ACC112 (cell line): ENCODE data around the gene PIK3IP1.
A peak's percentile ranks its signal among the peaks of the same experiment; 100 is the strongest.
"Not testable (repeated sequence)": the region's sequence is repeated elsewhere in the genome, so short reads cannot be mapped to it uniquely, and the experiment has no call there.

Source experiments
- H2AFZ ChIP-seq: fragments of 200-600 bp; sonication (generic); one replicate; pipeline ENCODE4 v1.6.0; 2017; ENCODE audit warnings: antibody characterized with exemption, low read length; ENCODE audit not compliant: unreplicated experiment
- H3K27ac ChIP-seq: fragments of 200-600 bp; sonication (generic); 2 replicates; pipeline ENCODE4 v1.5.1; 2014; ENCODE audit warnings: low read depth, mild to moderate bottlenecking, antibody characterized with exemption, low read length, moderate library complexity
- H3K27me3 ChIP-seq: fragments of 200-600 bp; sonication (generic); 2 replicates; pipeline ENCODE4 v1.6.1; 2014; ENCODE audit warnings: mild to moderate bottlenecking, antibody characterized with exemption, low read length, moderate library complexity, mixed read lengths; ENCODE audit not compliant: insufficient read depth
- H3K36me3 ChIP-seq: fragments of 200-600 bp; sonication (generic); 2 replicates; pipeline ENCODE4 v1.6.1; 2016; ENCODE audit warnings: mild to moderate bottlenecking, antibody characterized with exemption, low read length, moderate library complexity, mixed read lengths; ENCODE audit not compliant: insufficient read depth
- H3K4me1 ChIP-seq: fragments of 200-600 bp; sonication (generic); one replicate; pipeline ENCODE4 v1.6.1; 2016; ENCODE audit warnings: low read length, mixed read lengths; ENCODE audit not compliant: insufficient read depth, unreplicated experiment, control insufficient read depth
- H3K4me3 ChIP-seq: fragments of 200-600 bp; sonication (generic); 2 replicates; pipeline ENCODE4 v1.5.1; 2014; ENCODE audit warnings: mild to moderate bottlenecking, low read depth, low read length
- H3K79me2 ChIP-seq: fragments of 200-600 bp; sonication (generic); one replicate; pipeline ENCODE4 v1.6.0; 2016; ENCODE audit warnings: low read length; ENCODE audit not compliant: control insufficient read depth, unreplicated experiment, insufficient read depth

Gene PIK3IP1

GRCh38 chr22:31247726-31248125 is 44.6 kb downstream of the PIK3IP1 start:
- Histone ChIP-seq H3K27ac (no peak overlapping the region), H3K79me2 (peaks cover 7% of the 10 kb centered on the region), H3K4me3 (peak overlapping the region; percentile 82; the same call in 1 of the 2 replicates)

DNA sequence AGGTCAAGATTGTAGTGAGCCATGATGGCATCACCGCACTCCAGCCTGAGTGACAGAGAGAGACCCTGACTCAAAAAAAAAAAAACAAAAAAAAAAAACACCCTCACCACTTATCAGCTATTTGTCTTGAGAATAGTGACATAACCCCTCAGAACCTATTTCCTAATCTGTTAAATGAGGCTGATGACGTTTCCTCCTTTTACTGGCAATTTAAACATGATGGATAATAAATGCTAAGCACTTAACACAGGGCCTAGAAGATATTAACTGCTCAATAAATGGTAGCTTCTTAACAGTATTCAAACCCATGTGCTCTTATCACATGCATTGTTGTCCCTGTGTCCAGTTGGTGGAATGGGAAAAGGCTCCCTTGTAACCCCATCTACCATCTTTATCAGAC is 45.6 kb downstream of the PIK3IP1 start:
- Histone ChIP-seq H3K36me3 (no peaks in the 10 kb centered on the region), H3K4me3 (no peak overlapping the region), H3K79me2 (peaks cover 7% of the 10 kb centered on the region), H2AFZ (no peak overlapping the region), H3K4me1 (peaks cover 52% of the 10 kb centered on the region), H3K27me3 (no peaks in the 10 kb centered on the region), H3K27ac (no peak overlapping the region)

More at GRCh38 chr22:31247726-31248125, 44.6 kb downstream of the PIK3IP1 start:
- no peaks in the 10 kb centered on the region for H3K36me3 ChIP-seq
- no peak overlapping the region for H2AFZ ChIP-seq
- no peaks in the 10 kb centered on the region for H3K27me3 ChIP-seq
- peaks cover 42% of the 10 kb centered on the region for H3K4me1 ChIP-seq

DNA sequence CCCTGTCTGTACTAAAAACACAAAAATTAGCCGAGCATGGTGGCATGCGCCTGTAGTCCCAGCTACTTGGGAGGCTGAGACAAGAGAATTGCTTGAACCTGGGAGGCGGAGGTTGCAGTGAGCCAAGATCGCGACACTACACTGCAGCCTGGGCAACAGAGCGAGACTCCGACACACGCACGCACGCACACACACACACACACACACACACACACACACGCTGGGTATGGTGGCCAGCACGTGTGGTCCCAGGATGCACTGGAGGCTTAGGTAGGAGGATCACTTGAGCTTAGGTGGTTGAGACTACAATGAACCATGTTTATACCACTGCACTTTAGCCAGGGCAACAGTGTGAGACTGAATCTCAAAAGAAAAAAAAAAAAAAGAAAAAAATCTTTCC is 46.3 kb downstream of the PIK3IP1 start:
- not testable (repeated sequence) for H3K36me3 ChIP-seq, H3K27me3 ChIP-seq, H3K79me2 ChIP-seq, H2AFZ ChIP-seq, H3K27ac ChIP-seq, H3K4me3 ChIP-seq
- H3K4me1 ChIP-seq, result peaks cover 59% of the 10 kb centered on the region

DNA sequence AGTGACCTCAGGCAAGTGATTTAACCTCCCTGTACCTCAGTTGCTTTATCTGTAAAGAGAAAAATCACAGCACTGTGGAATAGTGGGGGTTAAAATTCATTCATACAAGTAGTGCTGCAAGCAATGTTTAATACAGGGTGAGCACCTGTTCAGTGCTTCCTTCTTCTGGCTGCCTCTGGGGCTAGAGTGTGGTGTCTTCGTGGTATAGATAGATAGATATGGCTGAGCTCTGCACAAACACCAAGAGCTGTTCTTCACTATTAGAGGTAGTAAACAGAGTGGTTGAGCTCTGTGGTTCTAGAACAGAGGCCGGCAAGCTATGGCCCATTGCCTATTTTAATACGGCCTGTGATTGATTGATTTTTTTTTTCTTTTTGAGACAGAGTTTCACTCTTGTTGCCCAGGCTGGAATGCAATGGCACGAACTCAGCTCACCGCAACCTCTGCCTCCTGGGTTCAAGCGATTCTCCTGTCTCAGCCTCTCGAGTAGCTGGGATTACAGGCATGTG is 47.3 kb downstream of the PIK3IP1 start:
- Histone ChIP-seq H3K36me3 (no peaks in the 10 kb centered on the region), H2AFZ (no peak overlapping the region), H3K79me2 (peaks cover 7% of the 10 kb centered on the region), H3K4me1 (peaks cover 58% of the 10 kb centered on the region), H3K27ac (peak overlapping the region; percentile 69), H3K27me3 (no peaks in the 10 kb centered on the region), H3K4me3 (no peak overlapping the region)

- Histone ChIP-seq H3K27me3 (no peaks in the 10 kb centered on the region), H3K4me3 (no peak overlapping the region), H3K4me1 (peaks cover 55% of the 10 kb centered on the region), H3K36me3 (no peaks in the 10 kb centered on the region), H2AFZ (peak overlapping the region; percentile 25), H3K27ac (peak overlapping the region; percentile 69), H3K79me2 (peaks cover 7% of the 10 kb centered on the region)
Observed at GRCh38 chr22:31244046-31244942, 48.0 kb downstream of the PIK3IP1 start.

DNA sequence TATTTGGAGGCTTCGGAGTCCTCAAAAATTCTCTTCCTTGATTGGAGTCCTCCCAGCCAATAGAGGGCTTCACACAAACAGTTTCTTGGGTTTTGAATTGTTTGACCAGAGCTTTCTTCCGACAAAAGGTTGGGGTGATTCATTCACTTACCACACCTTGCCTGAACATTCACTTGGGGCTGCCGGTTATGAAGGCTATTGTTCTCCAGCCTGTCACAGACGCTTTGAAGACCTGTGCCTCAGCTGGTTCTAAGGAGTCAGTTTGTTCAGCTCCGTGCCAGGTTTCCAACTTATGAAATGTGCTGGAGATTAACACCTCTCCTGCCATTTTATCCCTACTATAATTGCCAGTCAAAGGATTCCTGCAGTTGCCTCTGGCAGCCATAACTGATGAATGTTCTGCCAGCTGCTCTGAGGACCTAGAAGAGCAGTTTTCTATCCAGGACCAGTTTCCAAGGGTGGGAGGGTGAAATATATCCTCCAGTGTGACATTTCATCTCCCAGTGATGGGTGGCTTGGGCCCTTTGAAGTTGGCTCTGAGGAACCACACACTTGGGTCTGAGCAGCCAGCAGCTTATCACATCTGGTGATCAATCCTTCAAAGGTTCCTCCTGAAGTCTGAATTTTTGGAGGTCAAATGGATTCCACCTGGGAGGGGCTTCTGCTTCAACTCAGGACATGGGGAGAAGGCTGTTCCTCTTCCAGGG is 48.8 kb downstream of the PIK3IP1 start:
- H3K27me3 ChIP-seq, result no peaks in the 10 kb centered on the region
- peaks cover 48% of the 10 kb centered on the region for H3K4me1 ChIP-seq
- peak overlapping the region; percentile 69; the same call in 1 of the 2 replicates for H3K27ac ChIP-seq
- no peaks in the 10 kb centered on the region for H3K36me3 ChIP-seq
- no peak overlapping the region for H2AFZ ChIP-seq
- no peak overlapping the region for H3K4me3 ChIP-seq
- peaks cover under 1% of the 10 kb centered on the region for H3K79me2 ChIP-seq

DNA sequence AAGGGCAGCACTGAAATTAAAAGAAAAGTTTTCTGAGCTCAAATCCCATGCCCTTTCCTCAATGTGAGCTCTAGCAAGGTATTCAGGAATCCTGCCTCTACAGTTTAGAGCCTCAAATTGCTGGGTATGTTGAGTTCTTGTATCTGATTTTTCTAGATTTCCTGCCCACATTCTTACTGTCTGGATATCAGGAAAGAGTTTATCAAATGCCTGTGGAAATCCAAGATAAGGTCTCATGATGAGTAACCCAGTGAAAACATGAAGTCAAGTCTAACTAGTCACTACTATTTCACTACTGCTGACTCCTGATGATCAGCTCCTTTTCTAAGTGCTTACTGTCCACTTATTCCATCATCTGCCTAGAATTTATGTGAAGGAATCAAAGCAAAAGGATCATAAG is 50.4 kb downstream of the PIK3IP1 start:
- Histone ChIP-seq H3K27ac (peak overlapping the region; percentile 35), H3K27me3 (no peaks in the 10 kb centered on the region), H3K36me3 (no peaks in the 10 kb centered on the region), H3K4me3 (no peak overlapping the region), H2AFZ (no peak overlapping the region), H3K4me1 (peaks cover 47% of the 10 kb centered on the region), H3K79me2 (no peaks in the 10 kb centered on the region)

DNA sequence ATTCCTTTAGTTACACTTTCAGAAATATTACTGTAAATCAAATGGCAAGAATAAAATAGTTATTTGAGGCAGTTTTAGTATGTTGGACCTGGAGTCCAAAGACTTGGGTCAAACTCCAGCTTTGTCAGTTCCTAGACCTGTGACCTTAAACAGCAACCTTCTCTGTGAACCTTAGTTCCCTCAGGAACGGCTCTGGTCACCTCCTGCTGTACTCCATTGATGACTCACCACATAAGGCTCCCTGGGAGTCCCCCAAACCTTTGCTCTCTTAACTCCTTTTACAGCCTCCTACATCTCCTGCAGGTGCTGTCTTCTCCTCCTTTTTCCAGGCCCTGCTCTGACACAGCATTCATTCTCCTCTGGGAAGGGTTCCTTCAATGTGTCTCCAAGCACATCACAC is 51.1 kb downstream of the PIK3IP1 start:
- Histone ChIP-seq H3K27me3 (no peaks in the 10 kb centered on the region), H3K4me1 (peaks cover 47% of the 10 kb centered on the region), H3K36me3 (no peaks in the 10 kb centered on the region), H3K79me2 (no peaks in the 10 kb centered on the region), H2AFZ (no peak overlapping the region), H3K27ac (peak overlapping the region; percentile 35; the same call in 1 of the 2 replicates), H3K4me3 (no peak overlapping the region)

DNA sequence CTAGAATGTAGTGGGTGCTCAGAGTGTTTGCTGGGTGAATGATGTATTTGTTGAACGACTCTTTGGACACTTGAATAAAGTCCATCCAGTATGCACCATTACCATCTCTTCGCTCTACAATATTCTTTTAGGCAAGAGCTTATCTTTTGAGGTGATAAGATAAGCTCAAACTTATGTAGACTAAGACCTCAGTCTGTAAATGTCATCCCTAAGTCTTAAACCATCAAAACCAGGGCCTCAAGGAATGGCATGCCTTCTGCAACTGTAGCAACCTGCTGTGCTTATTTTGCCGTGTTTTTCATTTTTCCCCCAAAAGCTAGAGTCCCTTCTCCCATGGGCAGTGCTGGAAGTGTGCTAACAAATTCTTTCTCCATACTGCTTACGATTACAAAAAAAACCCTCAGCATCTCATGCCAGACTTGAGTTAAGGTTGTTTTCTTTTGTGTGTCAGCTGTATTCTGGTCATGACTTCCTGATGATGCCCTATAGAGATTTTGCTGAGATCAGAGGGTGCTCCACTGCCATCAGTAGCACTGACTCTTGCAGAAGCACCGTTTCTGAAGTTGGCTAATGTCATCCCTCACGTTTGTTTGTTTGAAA is 52.4 kb downstream of the PIK3IP1 start:
- no peaks in the 10 kb centered on the region for H3K27me3 ChIP-seq
- no peaks in the 10 kb centered on the region for H3K36me3 ChIP-seq
- peaks cover 45% of the 10 kb centered on the region for H3K4me1 ChIP-seq
- no peak overlapping the region for H2AFZ ChIP-seq
- no peak overlapping the region for H3K4me3 ChIP-seq
- H3K27ac ChIP-seq, result no peak overlapping the region
- no peaks in the 10 kb centered on the region for H3K79me2 ChIP-seq

DNA sequence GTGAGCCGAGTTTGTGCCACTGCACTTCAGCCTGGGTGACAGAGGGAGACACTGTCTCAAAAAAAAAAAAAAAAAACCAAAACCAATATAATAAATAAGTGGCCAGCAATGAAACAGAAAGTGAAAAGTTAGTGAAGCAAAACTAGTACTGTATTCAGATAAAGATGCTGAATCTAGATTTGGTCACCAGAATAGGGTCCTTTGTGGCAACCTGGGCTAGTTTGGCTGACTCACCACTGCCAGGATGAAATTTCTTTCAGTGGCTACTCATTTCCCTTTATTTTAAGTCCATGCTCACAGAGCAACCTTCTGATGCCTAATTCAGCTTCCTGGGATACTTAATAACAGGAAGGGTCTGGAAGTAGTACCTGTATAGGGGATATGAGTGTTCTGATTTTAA is 54.2 kb downstream of the PIK3IP1 start:
- Histone ChIP-seq H3K4me1 (peaks cover 30% of the 10 kb centered on the region), H3K36me3 (no peaks in the 10 kb centered on the region), H3K27me3 (no peaks in the 10 kb centered on the region), H3K79me2 (no peaks in the 10 kb centered on the region), H3K27ac (no peak overlapping the region), H2AFZ (no peak overlapping the region), H3K4me3 (no peak overlapping the region)
